ENCODE results near the gene GPHA2.

Gene GPHA2

GRCh38 chr11:64888729-64889511 lies 46.8 kb downstream of the GPHA2 start:
- DNase-seq: peak; percentile 98

GRCh38 chr11:64888406-64888728 lies 47.3 kb downstream of the GPHA2 start:
- no peak for DNase-seq

- peak; percentile 89 for DNase-seq
Observed at GRCh38 chr11:64887757-64888405, 47.8 kb downstream of the GPHA2 start.

- DNase-seq: no peak
Observed at GRCh38 chr11:64887234-64887756, 48.4 kb downstream of the GPHA2 start.

DNA sequence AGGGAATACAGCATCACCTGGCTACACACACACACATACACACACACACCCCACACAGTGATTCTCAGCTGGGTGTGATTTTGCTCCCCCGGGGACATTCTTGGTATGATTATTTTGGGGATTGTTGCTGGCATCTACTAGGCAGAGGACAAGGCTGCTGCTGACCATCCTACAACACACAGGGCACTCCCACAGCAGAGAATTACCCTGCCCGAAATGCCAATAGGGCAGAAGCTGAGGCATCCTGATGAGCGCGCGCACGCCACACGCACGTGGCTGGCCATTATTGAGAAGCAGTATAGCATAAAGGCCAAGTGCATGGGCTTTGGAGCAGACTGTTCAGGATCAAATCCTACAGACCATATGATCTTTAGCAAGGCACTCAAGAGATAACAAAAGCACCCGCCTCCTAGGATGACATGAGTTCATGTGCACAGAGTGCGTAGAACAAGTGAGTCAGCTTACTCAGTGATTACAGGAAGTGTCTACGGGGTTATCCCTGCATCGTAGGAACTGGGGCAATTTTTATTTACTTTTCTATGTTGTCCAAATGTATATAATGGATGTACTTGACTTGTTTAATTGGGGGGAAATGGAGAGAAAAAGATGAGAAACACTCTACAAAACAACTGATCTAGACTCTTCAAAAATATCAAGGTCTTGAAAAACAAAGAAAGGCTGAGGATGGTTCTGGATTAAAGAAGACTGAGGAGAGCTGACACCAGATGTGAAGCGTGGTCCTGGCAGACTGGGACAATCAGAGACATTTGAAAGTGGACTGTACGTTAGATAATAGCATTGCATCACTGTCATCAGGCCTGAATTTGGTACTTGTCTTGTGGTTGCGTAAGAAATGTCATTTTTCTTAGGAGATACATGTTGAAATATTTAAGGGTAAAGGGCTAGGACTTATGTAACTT lies 50.1 kb downstream of the GPHA2 start:
- peak; percentile 97 for DNase-seq
